Renal cortical epithelial cell (primary cell): Measurements from ENCODE around the gene ELMO1. TPM values are rescaled to one million over a fixed set of nuclear protein-coding genes. Genes with fewer than 3 reads are reported as not detected.
A peak's percentile ranks its signal among the peaks of the same experiment; 100 is the strongest.

Source experiments
- DNase-seq: peaks from one replicate; pipeline ENCODE4 v3.0.0-alpha.2; 2011; ENCODE audit warnings: low read depth
- total RNA-seq: library from RNA; depleted of rRNA; stranded (reverse); fragments of >200 nt; gene quantifications from 2 replicates; pipeline ENCODE4 v1.2.3, GENCODE V29; 2014

ELMO1 gene
- total RNA-seq, 1 donor from 2014 or later = 1.7 TPM

- no peak for DNase-seq
Observed at GRCh38 chr7:36923185-36923584, 525.5 kb downstream of the ELMO1 start.

GRCh38 chr7:36920433-36920832, 528.2 kb downstream of the ELMO1 start:
- no peak for DNase-seq

- no peak for DNase-seq
Observed at GRCh38 chr7:36919738-36920137, 528.9 kb downstream of the ELMO1 start.

GRCh38 chr7:36918591-36918990, 530.1 kb downstream of the ELMO1 start:
- no peak for DNase-seq

- DNase-seq = no peak
Observed at GRCh38 chr7:36916619-36917018, 532.0 kb downstream of the ELMO1 start.

DNA sequence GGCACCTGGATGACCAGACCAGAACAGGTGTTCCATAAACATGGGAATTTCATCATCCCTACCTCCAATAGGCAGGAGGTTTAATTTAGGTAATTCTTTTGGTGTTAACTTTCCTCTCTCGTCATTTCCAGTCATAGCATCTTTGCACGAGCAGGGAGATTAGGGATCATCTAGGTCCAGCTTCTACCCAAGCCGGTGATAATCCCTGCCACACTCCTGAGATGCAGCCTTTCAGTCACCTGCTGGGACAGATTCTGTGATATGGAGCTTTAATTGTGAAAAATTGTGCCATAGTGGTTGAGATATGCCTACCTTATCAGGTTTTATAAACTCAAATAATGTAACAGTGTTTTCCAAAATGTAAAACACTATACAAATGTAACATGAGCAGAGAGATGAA, 532.5 kb downstream of the ELMO1 start:
- DNase-seq = no peak

DNA sequence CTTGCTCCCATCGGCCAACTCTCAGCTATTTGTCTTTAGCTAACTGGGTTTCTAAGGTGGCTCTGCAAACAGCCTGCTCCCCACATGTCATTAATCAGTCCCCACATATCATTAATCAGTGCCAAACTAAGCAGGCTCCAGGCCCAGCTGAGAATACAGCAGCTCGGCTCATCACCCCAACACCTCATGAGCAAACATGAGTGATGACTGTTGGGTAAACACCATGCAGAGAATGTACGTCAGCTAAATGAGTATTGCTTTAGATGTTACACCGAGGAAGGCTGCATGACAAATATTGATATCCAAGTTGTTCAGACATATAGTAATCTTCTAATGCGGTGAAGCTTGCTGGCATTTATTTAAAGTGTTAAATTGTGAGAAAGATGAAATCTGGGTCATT, 536.9 kb downstream of the ELMO1 start:
- DNase-seq = no peak

DNA sequence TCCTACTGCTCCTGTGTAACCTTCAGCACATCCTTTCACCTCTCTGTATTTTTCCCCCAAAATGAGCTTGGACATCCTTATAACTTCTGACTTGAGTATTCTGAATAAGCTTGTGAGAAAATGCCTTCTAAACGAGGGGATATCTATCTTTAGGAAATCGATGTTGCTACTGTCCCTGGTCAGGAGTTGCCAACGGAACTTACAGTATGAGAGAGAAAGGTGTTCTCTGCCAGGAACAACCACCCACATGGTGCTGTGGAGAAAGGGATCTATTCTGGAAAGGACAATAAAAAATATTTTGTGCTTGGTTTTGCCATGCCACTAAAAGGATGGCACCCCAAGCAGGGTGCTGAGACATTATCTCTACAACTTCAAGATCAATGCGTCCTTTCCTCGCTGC, 537.8 kb downstream of the ELMO1 start:
- DNase-seq = no peak

GRCh38 chr7:36910401-36910800, 538.3 kb downstream of the ELMO1 start:
- DNase-seq = no peak

DNA sequence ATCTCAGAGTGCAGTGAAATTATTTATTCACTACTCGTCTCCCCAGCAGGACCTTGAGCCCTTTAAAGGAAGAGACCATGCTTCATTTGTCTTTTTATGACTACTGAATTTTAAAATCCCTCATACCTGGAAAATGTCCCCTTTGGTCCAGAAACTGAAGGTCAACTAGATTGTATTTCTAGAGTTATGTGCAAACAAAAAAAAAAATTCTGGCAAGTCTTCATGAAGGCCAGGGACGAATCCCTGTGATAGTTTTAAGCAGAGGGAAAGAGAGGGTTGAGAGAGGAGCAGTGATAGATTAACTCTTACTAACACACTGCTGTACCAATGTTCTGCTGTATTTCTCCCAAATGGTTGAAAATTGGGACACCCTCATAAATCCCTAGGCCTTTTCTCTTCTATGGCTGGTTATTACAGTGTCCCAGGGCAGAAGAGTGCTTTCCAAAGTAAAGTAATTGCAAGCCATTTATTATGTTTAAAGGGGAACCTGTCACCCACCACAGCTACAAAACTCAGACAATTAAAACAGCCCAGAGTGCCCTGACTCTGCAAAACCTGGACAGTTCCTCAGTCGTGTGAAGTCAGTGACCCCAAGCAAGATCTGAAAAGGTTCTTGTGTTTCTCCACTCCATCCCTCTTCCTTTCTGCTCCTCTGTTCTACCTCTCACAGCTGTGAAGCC, 541.6 kb downstream of the ELMO1 start:
- DNase-seq = no peak

GRCh38 chr7:36906448-36906847, 542.2 kb downstream of the ELMO1 start:
- DNase-seq = no peak

GRCh38 chr7:36905841-36906240, 542.8 kb downstream of the ELMO1 start:
- DNase-seq = peak; percentile 63

DNA sequence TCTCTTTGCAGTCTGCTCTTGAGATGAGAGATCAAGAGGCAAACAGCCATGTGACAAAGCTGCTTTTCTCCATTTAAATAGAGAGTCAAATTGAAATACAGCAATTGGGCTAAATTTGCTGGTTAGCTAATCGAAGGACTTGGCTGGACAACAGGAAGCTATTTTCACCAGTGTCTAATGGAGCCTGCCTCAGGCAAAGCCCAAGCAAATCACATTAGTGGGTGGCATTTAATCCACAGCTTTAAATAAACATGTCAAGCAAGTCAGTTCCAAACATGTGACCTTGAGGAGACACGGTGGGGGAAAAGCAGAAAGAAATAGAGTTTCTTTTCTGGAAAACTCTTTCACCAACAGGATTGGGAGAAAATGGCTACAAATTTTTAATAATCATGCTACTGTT, 543.9 kb downstream of the ELMO1 start:
- peak; percentile 81 for DNase-seq

DNA sequence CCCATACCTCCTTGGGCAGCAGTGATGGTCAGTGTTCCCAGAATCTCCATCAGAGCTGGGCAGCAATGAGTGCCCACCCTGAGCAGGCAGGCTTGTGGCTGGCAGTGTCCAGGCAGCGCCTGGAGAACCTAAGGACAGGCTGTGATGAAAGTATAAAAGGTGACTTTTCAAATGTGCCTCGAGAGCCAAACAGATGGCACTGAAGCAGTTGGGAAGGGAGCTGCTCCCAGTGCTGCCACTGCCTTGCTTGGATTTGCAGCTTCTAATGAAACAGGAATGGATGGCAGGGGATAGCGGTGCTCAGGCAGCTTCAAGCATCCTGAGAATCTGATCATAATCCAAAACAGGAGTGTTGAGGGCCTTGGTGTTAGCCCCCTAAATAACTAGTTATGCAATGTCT, 544.6 kb downstream of the ELMO1 start:
- no peak for DNase-seq

DNA sequence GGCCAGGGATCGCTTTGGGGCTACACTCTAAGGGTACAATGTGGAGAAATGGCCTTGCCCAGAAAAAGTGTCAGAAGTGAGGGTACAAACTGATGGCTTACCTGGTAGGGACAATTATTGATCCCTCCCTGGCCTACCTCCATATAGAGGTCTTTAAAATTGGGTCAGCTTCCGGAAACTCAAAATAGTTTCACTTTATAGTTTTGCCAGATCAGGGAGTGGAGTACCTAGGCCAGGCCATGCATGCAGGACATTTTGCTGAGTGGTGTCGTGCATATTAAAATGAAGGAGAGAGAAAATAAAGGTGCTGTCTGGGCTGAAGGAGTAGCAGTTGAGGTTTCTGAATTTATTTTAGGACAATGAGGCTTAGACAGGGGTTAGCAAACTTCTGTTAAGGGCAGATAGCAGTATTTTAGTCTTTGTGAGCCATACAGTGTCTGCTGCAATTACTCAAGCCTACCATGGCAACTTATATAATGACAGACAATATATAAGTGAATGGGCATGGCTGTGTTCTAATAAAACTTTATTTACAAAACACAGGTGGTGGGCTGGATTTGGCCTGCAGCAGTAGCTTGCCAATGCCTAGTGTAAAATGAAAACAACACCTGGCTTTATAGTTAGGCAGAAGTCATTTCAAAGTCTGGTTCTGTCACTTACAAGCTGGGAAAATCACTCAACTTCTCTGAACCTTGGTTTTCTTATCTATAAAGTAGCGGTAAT, 547.5 kb downstream of the ELMO1 start:
- no peak for DNase-seq

GRCh38 chr7:36898186-36898585, 550.5 kb downstream of the ELMO1 start:
- DNase-seq = no peak

- peak; percentile 70 for DNase-seq
Observed at GRCh38 chr7:36896956-36897590, 551.6 kb downstream of the ELMO1 start.

- no peak for DNase-seq
Observed at GRCh38 chr7:36896418-36896817, 552.2 kb downstream of the ELMO1 start.

- DNase-seq = peak; percentile 88
Observed at GRCh38 chr7:36895192-36895591, 553.5 kb downstream of the ELMO1 start.

DNA sequence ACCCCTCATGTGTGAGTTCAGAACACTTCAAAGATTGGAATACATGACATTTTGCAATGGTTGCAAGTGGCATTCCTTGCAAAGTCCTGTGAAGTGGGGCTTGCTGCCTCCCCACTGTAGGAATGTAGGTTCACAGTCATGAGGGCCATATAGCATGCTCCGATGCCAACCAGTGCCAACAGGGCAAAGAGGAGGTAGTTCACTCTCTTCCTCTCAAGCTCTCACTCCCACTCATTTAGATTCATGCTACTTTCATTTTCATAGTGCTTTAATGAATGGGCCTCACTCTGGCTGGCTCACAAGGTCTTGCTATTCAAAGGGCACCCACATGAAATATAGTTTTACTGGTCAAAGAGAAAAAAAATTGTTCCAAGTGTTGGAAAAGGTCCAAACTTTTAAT, 554.5 kb downstream of the ELMO1 start:
- DNase-seq = peak; percentile 58

DNA sequence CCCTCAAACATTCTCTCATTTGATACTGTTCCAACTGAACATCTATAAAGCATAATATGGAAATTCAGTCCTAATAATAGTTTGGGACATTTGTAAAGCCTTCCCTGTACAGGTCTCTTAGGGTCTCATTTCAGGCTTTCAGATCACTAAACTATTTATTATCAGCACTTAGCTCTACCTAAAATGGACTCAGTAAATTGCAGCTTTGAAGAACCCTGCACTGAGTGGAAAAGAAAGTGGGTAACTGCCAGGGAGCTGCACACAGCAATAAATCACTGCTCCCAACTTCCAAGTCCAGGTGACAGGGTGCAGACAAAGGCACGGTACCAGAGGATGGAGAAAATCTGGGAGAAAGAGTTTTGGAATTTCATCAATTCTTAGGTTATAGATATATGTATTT, 559.5 kb downstream of the ELMO1 start:
- DNase-seq = no peak

DNA sequence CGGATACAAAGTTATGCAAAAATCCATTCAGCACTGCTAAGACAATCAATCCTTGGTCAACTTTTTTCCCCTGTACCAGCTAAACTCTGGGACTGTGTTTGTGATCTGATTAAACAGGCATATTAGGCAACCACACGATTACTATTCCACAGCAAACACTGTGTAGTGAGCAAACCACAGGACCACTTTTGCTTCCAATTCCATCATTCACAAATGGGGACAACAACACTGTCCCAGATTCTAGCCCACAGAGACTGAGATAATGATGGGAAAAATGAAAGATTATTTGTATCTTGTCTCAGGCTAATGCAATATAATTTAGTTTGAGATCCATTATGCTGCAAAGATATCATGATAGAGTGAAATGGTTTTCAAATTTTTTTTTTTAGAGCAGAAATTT, 560.7 kb downstream of the ELMO1 start:
- DNase-seq = no peak

- DNase-seq = no peak
Observed at GRCh38 chr7:36887233-36887632, 561.4 kb downstream of the ELMO1 start.
